HG03025 (cell line): Measurements from ENCODE around the gene KRTAP9-7.

ENCODE experiments used
- ATAC-seq: cut with Tn5 transposase; IDR thresholded peaks from one replicate; pipeline ENCODE4 v1.9.1; 2021; ENCODE audit warnings: mild to moderate bottlenecking, moderate library complexity; ENCODE audit not compliant: unreplicated experiment, low FRiP score

KRTAP9-7 gene

DNA sequence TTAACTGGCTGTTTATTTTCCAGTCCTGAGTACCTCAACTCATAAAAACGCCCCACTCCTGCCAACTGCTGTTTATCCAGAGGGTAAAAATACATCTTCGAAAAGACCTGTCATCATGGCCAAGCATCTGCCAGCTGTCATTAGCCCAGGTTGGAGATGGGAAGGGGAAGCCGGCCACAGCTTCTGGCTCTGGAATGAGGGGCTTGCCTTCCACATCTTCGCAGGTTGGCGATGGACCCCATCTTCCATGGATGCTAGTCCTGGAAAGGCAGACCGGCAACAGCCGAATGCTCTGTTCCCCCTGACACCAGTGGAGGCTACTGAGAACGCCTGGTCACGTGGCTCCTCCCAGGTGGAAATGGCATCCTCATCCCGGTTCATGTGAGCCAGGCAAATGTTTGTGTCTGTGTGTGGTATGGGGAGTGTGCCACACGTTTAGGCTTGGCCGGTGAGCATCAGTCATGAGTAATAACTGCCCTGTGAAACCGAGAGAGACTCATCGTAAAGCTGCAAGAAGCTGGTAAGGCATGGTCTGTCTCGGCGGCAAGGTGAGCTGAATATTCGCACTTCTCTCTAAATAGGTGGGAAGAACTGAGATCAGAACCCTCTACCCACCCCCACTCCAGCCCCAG, 40.4 kb downstream of the KRTAP9-7 start:
- ATAC-seq: no peak

DNA sequence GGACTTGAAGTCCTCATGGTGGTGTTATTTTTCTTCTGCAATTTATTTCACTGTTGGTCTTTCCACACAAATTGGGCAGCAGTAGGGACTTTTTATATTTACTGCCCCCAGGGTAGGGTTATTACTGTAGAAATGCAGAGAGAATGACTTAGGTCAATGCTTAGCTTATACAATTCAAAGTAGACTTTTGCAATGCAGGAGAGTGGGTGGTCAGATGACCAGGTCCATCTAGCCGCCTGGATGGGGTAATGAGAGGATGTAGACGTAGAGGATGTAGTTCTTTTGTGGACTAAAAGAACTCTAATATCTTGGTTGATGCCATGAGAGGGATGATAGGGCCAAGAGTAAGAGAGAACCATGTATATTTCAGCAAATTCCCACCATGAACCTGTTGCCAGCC, 42.7 kb downstream of the KRTAP9-7 start:
- no peak for ATAC-seq

DNA sequence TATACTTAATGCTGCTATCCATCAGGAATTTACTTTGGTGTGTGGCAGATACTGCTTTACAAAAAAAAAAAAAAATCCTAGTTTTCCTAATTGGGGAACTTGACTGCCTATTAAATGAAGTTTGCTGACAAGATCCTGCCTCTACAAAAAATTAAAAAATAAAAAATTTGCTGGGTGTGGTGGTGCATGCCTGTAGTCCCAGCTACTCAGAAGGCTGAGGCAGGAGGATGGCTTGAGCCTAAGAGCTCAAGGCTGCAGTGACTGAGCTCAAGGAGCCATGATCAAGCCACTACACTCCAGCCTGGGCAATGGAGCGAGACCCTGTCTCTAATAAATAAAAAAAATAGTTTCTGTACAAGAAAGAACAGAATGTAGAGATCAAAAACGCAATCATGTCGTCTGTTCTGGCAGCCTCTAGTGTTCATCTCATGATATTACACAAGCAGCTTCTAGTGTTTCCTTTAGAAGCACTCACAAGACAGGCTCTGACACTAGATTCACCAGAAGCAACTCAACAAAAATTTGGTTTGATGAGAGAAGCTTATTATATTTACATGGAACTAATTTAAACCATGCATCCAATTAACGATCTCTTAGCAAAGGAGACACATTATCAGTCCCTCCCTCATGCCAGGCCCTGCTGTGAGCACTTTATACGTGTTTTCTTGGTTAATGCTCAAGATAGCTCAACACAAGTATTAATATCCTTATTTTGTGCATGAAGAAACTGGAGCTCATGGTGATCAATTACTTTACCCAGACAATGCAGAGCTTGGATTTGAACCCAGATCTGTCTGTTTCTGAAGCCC, 46.8 kb downstream of the KRTAP9-7 start:
- no peak for ATAC-seq

DNA sequence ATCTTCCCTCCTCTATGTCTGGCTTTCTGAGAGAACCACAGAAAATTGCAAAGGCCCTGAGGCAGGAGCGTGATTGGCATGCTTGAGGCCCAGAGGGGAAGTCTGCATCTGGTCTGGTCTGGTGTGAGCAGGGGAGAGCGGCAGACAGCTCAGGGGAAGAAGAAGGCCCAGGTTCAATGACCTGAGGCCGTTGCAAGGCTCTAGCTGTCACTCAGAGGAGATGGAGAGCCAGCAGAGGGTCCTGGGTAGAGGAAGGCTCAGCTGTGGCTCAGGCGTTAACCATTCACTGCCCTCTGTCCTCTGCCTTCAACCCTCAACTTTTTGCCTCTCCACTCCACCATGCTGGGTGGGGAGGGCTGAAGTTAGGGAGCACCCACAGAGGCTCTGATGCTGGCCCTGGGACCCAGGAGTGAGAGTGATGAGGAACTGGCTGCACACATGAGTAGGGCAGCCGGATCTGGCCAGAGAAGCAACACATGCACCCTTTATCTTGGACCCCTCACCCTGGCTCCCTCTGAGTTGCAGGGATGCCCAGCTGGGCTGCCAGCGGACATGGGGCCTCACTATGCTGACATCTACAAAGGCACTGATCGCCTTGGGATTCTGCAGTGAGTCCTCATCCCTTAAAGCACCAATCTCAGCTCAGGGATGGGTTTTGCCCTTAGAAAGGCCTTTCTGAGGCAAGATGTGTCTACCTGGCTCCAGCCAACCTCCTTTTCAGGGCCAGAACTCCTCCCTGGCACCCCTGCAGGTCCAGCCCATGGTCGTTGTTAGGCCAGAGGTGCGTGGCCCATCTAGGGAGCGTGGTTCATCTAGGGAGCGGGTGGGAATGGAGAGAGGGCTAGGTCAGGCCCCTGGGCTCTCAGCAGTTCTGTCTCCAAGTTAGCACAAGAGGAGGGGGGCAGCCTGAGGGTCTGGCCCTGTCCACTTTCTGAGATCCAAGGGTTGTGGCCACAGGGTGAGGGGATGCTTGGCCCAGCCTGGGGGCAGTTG, 47.7 kb downstream of the KRTAP9-7 start:
- ATAC-seq: no peak

DNA sequence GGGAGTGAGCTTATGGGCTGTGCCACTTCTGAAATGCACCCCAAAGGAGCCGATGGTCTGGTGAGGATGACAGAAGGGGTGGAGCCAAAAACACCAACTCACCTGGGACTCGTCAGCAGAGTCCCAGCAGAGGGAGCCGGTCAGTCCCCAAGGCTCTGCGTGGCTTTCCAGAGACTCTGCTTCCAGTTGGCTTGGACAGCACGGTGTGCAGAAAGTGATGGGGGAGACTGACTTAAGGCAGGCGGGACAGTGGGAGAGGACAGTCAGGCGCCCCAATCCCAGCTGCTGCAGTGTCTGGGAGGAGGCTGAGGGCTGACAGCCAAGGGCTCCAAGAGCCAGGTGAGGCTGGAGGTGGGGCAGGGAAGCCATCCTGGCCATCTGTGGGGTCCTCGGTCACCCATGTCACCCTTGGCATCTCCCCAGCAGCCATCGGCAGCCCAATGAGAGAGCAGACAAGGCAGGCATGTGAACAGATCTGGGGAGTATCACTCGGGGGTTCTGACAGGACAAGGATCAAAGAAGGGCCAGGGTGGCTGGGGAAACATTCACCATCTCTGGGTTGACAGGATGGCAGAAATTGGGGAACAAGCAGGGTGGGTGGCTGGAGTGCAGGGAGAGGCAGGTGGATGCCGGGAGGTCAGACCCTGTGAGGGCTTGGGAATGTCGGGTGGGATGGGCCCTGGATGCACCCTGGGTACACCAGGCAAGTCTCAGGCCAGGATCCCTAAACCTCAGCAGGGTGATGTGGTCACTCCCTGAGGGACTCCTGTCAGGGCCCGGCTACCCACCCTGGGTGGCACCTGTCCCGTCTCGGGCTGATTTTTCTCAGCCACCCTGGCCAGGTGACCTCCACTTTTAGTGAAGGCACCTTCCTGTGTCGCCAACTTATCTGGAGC, 48.9 kb downstream of the KRTAP9-7 start:
- no peak for ATAC-seq

DNA sequence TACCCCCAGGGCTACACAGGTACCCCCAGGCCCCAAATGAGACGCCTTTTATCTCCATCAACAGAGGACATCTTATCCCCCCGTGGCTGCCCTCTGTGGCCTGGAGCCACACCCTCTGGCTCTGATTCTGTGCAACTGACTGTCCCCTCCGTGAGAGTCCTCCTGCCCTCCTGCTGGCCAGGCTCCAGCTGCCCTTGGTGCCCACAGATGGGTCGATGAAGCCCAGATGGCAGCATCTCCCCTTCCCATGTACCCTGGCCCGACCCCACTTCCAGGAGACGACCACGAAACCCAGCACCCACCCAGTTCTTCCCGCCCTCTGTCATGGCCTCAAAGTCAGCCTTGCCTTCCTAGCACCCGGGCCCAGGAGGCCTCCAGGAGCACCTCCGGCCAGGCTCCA, 49.6 kb downstream of the KRTAP9-7 start:
- no peak for ATAC-seq

DNA sequence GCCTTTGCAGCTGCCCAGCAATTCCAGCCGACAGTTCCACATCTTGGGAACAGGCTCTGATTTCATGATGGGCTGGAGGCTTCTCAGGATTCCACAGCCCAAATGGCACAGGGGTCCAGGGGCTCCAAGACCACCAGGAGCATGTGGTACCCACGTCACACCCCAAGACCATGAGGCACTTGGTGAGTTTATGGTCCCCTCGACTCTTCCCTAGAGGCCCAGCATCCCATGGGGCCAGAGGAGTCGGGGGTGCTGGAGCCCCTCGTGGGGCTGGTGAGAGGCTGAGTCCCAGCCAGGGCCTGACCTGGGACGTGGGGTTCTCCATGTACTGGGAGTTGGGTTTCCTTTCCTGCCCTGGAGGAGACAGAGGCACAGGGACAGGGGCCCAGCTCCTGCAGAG, 50.1 kb downstream of the KRTAP9-7 start:
- ATAC-seq: no peak
